SK-N-SH (cell line): ENCODE data around the gene PRKRIP1.

Source experiments
- CTCF ChIP-seq: fragments of 200-600 bp; sonication (generic); IDR thresholded peaks from 2 replicates; pipeline ENCODE4 v1.6.1; 2017; ENCODE audit warnings: antibody characterized with exemption, mild to moderate bottlenecking, moderate library complexity
- EP300 ChIP-seq, 2 experiments: IDR thresholded peaks; 2 replicates each; pipeline versions ENCODE4 v1.4.0 to v1.6.1; 2012; ENCODE audit warnings: borderline replicate concordance in 1 of 2, low read depth in 1 of 2, low read length in 1 of 2
- EZH2phosphoT487 ChIP-seq: fragments of 200-600 bp; sonication (generic); IDR thresholded peaks from 2 replicates; pipeline ENCODE4 v1.6.1; 2017; ENCODE audit warnings: low read depth, mixed run types, mild to moderate bottlenecking, antibody characterized with exemption, moderate library complexity, borderline replicate concordance
- FOXM1 ChIP-seq: IDR thresholded peaks from 2 replicates; pipeline ENCODE4 v1.4.0; 2012; ENCODE audit warnings: low read depth, mild to moderate bottlenecking
- MAX ChIP-seq: IDR thresholded peaks from 2 replicates; pipeline ENCODE4 v1.4.0; 2012; ENCODE audit warnings: low read depth
- PBX3 ChIP-seq: IDR thresholded peaks from 2 replicates; pipeline ENCODE4; 2012
- POLR2AphosphoS5 ChIP-seq: IDR thresholded peaks from 2 replicates; pipeline ENCODE4 v1.6.1; 2012; ENCODE audit warnings: low read depth, low read length
- RFX5 ChIP-seq: IDR thresholded peaks from 2 replicates; pipeline ENCODE4 v1.6.1; 2012; ENCODE audit warnings: mild to moderate bottlenecking, improper control_type of control experiment, low read length
- SMC3 ChIP-seq: IDR thresholded peaks from 2 replicates; pipeline ENCODE4 v1.6.1; 2012; ENCODE audit warnings: low read depth, low read length, improper control_type of control experiment
- USF2 ChIP-seq: fragments of 150-350 bp; IDR thresholded peaks from 2 replicates; pipeline ENCODE4 v1.6.1; 2017; ENCODE audit warnings: antibody characterized with exemption, low read length, low read depth, borderline replicate concordance
- YY1 ChIP-seq: IDR thresholded peaks from 2 replicates; pipeline ENCODE4 v1.4.0; 2012; ENCODE audit warnings: low read depth, mild to moderate bottlenecking

GRCh38 chr7:102410918-102411317 lies 14.8 kb downstream of the PRKRIP1 start:
- no peak for TF ChIP-seq CTCF
- no peak for TF ChIP-seq YY1
- TF ChIP-seq PBX3: no peak
- no peak for TF ChIP-seq SMC3
- no peak for TF ChIP-seq EP300 (IDR thresholded peaks at IDR 0.05; ENCODE audit: borderline replicate concordance in 1 of 2, low read depth in 1 of 2, low read length in 1 of 2)
- no peak for TF ChIP-seq EZH2phosphoT487
- no peak for TF ChIP-seq MAX
- no peak for TF ChIP-seq FOXM1
- no peak for TF ChIP-seq RFX5
- no peak for TF ChIP-seq USF2
- TF ChIP-seq POLR2AphosphoS5: no peak
